GM19025 (cell line): ENCODE data around the gene ARRB1.

Experiments
- ATAC-seq: cut with Tn5 transposase; IDR thresholded peaks from one replicate; pipeline ENCODE4 v1.9.1; 2021; ENCODE audit warnings: mild to moderate bottlenecking, low read depth, moderate library complexity; ENCODE audit not compliant: unreplicated experiment

ARRB1 gene

DNA sequence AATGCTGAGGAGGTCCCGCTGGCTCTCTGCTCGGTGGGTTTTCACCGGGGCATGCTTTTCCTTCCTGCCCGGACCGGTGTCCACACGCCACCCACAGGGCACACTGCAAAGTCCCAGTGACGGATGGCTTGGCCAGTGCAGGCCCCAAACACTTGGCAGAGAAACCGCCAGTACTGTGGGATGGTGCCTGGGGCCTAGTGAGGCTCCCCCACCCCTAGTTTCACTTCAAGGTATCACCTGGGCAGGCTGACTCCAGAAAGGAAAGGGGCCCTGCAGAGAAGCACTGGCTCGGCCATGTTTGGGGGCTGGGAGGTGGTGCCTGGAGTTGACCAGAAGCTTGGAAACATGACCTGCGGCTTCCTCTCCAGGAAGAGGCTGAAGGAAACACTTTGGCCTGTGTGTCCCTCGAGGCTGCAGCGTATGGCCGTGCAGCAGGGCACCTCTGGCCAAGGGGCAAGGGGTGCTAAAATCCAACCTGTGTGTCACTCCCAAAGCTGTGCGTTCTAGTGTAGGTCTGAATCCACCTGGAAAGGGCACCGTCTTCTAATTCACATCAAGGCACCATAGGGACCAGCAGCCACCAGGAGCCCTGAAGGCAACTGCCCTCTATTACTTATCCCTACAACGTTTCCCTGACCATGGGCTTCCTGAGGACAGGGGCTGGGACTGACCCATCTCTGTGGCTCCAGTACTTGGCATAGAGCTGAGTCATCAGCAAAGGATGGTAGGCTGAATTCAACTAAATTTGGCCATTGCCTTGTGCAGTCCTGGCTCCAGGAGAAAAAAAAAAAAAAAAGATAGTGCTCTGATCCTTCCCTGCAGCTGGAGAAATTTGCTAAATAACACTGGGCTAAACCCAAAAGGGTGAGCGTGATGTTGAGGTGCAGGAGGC lies 88.3 kb downstream of the ARRB1 start:
- no peak for ATAC-seq

DNA sequence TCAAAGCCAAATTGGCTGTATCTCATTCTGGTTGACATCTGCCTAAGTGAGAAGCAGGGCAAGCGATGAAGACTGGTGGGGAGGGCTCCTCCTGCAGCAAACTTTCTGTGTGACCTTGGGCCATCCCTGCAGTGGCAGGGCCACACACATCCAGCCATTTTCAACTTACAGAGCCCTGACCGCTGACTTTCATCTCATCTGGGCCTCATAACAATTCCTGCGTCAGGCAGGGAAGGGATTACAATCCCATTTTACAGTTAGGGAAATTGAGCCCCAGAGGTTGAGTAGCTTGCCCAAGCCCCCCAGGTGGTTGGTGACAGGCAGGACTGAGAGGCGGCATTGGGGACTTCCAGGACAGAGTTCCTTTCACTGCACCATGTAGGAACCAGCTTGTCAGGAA lies 89.0 kb downstream of the ARRB1 start:
- no peak for ATAC-seq

- ATAC-seq: no peak
These were observed 89.5 kb downstream of the ARRB1 start for GRCh38 chr11:75261902-75262361.

GRCh38 chr11:75260396-75261170 lies 90.9 kb downstream of the ARRB1 start:
- no peak for ATAC-seq

DNA sequence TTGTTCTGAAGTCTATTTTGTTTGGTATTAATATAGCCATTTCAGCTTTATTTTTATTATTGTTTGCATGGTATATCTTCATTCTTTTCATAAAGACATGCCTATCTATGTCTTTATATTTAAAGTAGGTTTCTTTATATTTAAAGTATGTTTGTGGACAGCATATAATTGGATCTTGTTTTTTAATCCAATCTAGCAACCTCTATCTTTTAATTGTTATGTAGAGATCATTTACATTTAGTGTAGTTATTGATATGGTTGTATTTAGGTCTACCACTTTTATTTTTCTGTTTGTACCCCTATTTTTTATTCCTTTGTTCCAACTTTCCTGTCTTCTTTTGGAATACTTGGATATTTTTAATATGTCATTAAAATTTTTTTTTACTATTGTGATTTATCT lies 97.1 kb downstream of the ARRB1 start:
- no peak for ATAC-seq

GRCh38 chr11:75249704-75250103 lies 101.8 kb downstream of the ARRB1 start:
- no peak for ATAC-seq

DNA sequence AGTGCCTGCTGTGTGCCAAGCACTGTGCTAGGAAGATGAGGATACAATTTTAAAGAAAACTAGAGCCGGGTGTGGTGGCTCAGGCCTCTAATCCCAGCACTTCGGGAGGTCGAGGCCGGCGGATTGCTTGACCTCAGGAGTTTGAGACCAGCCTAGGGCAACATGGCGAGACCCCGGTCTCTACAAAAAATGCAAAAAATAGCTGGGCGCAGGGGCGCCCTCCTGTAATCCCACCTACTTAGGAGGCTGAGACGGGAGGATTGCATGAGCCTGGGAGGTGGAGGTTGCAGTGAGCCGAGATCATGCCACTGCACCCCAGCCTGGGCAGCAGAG lies 102.6 kb downstream of the ARRB1 start:
- no peak for ATAC-seq

DNA sequence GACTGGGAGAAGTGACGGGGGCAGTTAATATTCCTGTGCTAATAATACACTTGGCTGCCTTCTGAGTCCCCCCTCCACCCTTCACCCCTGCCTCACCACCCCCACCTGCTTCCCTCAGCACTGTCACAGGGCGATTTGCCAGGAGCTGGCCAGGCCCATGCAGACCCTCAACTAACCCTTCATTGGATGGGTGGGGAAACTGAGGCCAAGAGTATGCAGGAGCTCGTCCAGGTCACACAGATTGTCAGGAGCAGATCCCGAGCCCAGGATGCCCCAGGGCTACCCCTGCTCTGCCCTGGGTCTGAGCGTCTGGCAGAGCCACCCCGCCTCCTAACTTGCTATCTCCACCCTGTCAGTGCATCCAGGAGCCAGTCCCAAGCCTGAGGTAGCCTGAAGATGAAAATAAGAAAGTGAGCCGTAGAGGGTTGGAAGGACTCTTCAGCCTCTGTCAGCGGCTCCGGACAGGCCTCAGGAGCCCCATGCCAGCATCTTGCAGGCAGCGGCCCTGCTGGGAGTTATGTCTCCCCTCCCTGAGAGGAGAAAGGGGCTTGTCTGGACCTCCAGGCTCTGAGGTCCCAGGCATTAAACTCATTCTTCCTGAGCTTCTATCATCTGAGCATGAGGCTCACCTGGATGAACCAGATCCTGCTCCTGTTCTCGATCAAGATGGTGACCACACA lies 104.7 kb downstream of the ARRB1 start:
- ATAC-seq: no peak

DNA sequence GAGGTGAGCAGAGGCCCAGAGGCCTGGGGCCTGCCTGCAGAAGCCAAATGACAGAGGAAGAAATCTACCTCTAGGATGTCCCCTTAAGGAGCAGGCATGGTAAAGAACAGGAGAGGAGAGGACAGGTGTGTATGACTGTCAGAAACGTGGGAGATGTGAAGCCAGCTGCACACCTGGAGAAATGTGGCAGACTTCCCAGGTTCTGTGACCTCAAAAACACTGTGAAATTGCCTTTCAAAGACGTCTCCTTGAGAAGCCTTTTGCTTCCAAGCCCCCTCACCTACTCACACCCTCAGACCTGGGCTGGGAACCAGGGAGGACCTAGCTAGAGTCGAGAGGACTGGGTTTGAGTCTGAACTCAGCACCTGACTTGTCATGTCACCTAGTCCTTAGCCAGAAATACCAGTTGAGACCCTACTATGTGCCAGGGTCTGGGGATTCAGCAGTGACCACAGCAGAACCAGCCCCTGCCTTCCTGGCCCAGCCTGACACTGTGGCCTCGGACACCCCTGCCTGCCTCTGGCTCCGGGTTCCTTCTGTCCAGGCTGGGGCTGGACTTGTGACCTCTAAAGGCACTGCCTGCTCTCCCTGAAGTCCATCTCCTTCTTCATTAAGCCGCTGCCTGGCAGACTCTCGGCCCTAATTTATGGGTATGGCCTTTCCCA lies 105.3 kb downstream of the ARRB1 start:
- ATAC-seq: no peak

GRCh38 chr11:75245356-75246005 lies 106.0 kb downstream of the ARRB1 start:
- no peak for ATAC-seq

DNA sequence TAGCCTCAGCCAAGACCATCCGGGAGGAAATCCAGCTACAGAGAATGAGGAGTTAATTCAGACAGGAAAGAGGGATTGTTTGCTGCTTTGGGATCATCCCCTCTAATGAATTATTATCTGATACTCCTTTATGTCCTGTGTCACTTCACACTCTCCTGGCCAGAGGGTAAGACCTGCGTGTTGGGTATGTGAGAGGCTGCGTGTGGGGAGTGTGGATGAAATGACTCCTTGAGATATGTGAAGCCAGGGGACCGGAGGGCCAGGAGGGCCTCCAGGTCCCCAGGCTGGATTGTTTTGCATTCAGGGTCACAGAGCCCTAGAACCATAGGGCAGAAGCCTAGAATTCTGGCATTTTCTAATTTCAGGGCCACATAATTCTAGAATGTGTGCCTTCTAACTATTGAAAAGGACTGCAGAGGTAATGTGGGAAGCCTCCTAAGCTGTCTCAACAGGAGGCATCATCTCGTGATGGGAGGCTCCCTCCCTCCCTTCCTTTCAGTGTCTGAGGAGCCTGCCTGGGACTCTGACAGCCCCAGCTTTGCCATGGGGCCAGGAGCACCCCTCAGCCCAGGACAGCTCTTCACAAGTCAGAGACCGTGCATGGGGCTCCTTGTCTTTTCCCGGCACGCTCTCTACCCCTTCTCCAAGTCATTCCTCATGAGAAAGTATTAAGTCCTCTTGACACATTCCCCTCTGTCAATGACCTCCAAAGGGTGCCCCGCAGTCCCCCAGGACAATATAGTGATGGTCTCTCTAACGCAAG lies 107.2 kb downstream of the ARRB1 start:
- ATAC-seq: no peak

DNA sequence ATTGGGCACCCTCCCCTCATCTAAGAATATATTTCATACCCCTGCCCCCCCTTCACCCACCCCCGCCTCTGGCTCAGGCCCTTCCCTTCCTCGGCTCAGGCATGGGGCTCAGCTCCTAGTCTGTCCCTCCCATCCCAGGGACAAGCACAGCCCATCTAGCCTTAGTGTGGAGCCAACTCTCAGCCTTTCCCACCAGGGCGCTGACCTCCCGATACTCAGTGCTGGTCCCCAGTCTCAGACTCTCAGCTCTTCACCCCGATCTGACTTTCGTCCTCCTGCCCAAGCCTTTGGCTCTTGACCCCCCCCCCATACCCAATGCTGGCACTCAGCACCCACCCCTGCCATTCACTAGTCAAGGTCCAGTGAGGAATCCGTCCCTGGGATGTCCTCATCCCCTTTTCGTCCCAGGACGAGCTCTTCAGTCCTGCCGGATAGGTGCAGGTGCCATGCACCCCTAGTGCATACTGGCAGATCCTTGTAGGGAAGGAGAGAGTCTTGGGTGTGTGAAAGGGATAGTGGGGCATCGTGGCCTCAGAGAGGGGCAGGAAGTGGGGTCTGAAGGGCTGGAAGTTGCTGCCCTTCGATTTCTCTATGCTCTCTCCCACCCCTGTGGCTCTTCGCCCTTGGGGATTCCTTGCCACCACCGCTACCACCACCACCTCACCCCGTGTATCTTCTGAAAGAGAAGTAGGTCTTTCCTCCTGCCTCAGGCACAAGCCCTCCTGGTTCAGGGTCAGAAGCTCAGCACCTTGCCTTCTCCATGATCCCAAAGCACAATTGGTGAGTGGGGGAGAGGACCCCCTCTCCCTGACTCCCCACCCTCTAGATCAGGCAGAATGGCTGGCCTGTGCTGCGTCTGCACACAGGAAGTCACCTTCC lies 108.5 kb downstream of the ARRB1 start:
- no peak for ATAC-seq

DNA sequence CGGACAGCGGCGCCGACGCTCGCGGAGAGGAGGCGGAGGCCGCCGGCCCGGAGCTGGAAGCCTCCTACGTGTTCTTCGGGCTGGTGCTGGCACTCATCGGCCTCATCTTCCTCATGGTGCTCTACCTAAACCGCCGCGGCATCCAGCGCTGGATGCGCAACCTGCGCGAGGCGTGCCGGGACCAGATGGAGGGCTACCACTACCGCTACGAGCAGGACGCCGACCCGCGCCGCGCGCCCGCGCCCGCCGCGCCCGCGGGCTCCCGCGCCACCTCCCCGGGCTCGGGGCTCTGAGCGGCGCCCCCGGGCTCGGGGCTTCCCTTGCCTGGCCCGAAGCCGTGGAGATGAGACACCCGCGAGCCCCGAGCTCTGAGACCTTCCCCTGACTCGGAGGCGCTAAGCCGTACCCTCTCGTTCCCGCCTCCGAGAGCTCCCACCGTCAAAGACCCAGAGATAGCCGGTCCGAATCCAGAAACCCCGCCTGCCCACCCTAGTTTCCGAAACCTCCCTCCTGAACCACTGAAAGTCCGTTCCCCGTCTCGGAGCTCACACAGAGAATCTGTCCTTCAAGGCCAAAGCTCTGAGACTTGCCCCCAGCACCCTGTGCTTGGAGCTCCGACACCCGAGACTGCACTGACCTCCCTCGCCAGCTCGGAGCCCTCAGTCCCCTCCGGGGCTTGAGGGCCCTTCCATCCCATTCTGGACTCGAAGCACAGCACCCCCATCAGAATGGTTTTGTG lies 109.4 kb downstream of the ARRB1 start:
- no peak for ATAC-seq

DNA sequence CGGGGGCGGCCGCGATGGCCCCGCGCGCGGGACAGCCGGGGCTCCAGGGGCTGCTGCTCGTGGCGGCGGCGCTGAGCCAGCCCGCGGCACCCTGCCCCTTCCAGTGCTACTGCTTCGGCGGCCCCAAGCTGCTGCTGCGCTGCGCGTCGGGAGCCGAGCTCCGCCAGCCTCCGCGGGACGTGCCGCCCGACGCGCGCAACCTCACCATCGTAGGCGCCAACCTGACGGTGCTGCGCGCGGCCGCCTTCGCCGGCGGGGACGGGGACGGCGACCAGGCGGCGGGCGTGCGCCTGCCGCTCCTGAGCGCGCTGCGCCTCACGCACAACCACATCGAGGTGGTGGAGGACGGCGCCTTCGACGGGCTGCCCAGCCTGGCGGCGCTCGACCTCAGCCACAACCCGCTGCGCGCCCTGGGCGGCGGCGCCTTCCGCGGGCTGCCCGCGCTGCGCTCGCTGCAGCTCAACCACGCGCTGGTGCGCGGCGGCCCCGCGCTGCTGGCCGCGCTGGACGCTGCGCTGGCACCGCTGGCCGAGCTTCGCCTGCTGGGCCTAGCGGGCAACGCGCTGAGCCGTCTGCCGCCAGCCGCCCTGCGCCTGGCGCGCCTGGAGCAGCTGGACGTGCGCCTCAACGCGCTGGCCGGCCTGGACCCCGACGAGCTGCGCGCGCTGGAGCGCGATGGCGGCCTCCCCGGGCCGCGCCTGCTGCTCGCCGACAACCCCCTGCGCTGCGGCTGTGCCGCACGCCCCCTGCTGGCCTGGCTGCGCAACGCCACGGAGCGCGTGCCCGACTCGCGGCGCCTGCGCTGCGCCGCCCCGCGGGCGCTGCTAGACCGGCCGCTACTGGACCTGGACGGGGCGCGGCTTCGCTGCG lies 110.2 kb downstream of the ARRB1 start:
- ATAC-seq: peak; percentile 85

DNA sequence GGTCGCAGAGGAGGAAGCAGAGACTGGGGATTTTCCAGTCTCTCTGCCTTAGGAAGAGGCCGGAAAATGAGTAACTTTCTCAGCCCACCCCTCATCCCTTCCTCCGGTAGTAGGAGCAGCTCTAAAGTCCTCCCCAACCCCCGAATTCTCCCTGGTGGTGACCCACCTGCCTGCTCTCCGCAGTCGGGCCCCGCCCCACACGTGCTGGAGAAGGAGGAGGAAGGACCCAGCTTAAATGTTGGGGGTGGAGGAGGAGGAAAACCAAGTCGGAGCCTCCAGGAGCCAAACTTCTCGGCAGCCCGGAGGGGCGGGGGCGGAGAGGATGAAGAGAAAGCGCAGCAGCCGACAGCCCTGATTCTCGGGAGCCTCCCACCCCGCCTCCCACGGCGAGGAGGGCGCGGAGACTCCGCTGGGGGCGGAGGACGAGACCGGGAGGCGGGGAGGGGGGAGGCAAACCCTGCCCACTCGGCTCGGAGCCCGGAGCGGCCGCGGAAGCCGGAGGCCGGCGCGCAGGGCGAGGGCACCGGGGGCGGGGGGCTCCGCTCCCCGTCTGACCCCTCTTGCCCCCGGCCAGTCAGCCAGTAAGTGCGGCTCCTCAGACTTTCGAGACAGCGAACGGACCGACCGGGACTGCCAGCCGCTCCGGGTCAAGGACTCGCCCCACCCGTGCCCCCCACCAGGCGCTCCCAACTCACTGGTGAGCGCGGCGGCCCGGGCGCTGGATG lies 111.0 kb downstream of the ARRB1 start, which contains the start of gene TPBGL:
Gene TPBGL (plus strand): TSS at position 464 of the 725 bp plus-strand sequence. CDS start 276 bp downstream, outside the sequence.
- ATAC-seq: no peak
